GM23338 (cell line): ENCODE data around the gene TBCC.

Experiments used
- CREB1 ChIP-seq: fragments of 250-450 bp; sonication (Bioruptor Pico); IDR thresholded peaks from 2 replicates; pipeline ENCODE4 v1.5.0; 2020; ENCODE audit warnings: low read depth, mild to moderate bottlenecking, moderate library complexity
- CTCF ChIP-seq, 2 experiments: fragments of 200-600 bp in 1 of 2; sonication (generic) in 1 of 2; conservative IDR thresholded peaks; 2 replicates each; pipeline versions ENCODE4 v1.5.1 to v1.6.1; 2016 to 2017; ENCODE audit warnings: antibody characterized with exemption in 2 of 2, low read depth in 2 of 2, mild to moderate bottlenecking in 2 of 2, moderate library complexity in 1 of 2
- ETS1 ChIP-seq: IDR thresholded peaks from 2 replicates; pipeline ENCODE4 v1.6.1; 2016; ENCODE audit warnings: antibody characterized with exemption
- EZH2 ChIP-seq: fragments of 200-600 bp; sonication (generic); IDR thresholded peaks from one replicate; pipeline ENCODE4 v1.8.0; 2017; ENCODE audit warnings: antibody characterized with exemption, mild to moderate bottlenecking, low read depth; ENCODE audit not compliant: unreplicated experiment
- EZH2phosphoT487 ChIP-seq: fragments of 200-600 bp; sonication (generic); IDR thresholded peaks from one replicate; pipeline ENCODE4 v1.8.1; 2018; ENCODE audit warnings: antibody characterized with exemption; ENCODE audit not compliant: unreplicated experiment
- NANOG ChIP-seq: IDR thresholded peaks from 2 replicates; pipeline ENCODE4 v1.6.1; 2016; ENCODE audit warnings: antibody characterized with exemption, borderline replicate concordance
- POLR2AphosphoS5 ChIP-seq: IDR thresholded peaks from 2 replicates; pipeline ENCODE4 v1.6.1; 2016; ENCODE audit warnings: antibody characterized with exemption, low read depth
- REST ChIP-seq: IDR thresholded peaks from one replicate; pipeline ENCODE4 v1.6.1; 2018; ENCODE audit warnings: antibody characterized with exemption; ENCODE audit not compliant: unreplicated experiment
- STAT1 ChIP-seq: IDR thresholded peaks from one replicate; pipeline ENCODE4 v1.6.1; 2016; ENCODE audit warnings: antibody characterized with exemption; ENCODE audit not compliant: unreplicated experiment
- ZNF114 ChIP-seq: fragments of 250-450 bp; sonication (Bioruptor Pico); IDR thresholded peaks from 2 replicates; pipeline ENCODE4 v1.5.0; 2020; ENCODE audit warnings: mild to moderate bottlenecking, moderate library complexity

GRCh38 chr6:42740725-42741124, 5.2 kb downstream of the TBCC start:
- TF ChIP-seq CTCF (conservative IDR thresholded peaks at IDR 0.05; ENCODE audit: low read depth in 2 of 2) (no peak), EZH2phosphoT487 (no peak), REST (no peak), EZH2 (no peak), ZNF114 (CRISPR knock-in tag) (no peak), CREB1 (no peak), NANOG (no peak), POLR2AphosphoS5 (no peak), ETS1 (no peak), STAT1 (no peak)
